Measurements from ENCODE around the gene GAK. TPM values are rescaled to one million over a fixed set of nuclear protein-coding genes. Genes with fewer than 3 reads are reported as not detected.

The GAK gene
- total and polyA plus RNA-seq, 2 experiments from 2014 or later: 59.8 to 144 TPM

DNA sequence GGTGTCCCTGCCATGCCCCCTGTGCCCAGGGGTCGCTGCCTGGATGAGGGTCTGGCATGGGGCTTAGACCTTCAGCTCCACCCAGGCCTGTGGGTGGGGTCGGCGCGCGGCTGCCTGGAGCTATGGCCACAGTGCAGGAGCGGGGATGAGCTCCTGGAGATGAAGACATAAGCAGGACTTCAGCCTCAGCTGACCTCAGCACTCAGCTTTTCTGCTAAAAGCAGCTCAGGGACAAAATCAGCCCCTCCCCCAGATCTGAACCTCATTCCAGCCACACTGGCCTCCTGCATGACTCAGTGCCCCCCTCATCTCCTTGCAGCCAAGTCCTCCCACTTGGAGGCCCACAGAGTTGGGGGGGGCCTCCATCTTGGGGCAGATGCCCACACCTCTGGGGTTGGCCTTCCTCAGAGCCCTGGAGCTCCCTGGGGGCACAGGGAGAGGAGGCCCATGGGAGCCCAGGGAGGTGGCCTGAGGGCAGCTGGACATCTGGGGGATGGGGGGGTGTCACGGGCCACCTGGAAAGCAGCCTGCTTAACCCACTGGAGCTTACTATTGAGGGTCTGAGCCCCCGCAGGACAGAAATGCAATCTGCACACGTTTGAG lies 86.8 kb downstream of the GAK start:
- peak in 1 of 2 donors; percentile 66 for DNase-seq (ENCODE audit: low read depth in 1 of 2, low spot score in 1 of 2)
- TF ChIP-seq, protein P1, sequence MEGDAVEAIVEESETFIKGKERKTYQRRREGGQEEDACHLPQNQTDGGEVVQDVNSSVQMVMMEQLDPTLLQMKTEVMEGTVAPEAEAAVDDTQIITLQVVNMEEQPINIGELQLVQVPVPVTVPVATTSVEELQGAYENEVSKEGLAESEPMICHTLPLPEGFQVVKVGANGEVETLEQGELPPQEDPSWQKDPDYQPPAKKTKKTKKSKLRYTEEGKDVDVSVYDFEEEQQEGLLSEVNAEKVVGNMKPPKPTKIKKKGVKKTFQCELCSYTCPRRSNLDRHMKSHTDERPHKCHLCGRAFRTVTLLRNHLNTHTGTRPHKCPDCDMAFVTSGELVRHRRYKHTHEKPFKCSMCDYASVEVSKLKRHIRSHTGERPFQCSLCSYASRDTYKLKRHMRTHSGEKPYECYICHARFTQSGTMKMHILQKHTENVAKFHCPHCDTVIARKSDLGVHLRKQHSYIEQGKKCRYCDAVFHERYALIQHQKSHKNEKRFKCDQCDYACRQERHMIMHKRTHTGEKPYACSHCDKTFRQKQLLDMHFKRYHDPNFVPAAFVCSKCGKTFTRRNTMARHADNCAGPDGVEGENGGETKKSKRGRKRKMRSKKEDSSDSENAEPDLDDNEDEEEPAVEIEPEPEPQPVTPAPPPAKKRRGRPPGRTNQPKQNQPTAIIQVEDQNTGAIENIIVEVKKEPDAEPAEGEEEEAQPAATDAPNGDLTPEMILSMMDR (IDR thresholded peaks at IDR 0.05; ENCODE audit: low read depth, low read length): no peak
- Histone ChIP-seq H3K4me1 (ENCODE audit: low read depth) (no peaks in the 10 kb centered on the region), H3K4me3 (no peak overlapping the region), H3K27ac (no peak overlapping the region), H3K9me3 (ENCODE audit: low read depth) (no peaks in the 10 kb centered on the region), H3K36me3 (no peaks in the 10 kb centered on the region), H3K27me3 (no peaks in the 10 kb centered on the region)

DNA sequence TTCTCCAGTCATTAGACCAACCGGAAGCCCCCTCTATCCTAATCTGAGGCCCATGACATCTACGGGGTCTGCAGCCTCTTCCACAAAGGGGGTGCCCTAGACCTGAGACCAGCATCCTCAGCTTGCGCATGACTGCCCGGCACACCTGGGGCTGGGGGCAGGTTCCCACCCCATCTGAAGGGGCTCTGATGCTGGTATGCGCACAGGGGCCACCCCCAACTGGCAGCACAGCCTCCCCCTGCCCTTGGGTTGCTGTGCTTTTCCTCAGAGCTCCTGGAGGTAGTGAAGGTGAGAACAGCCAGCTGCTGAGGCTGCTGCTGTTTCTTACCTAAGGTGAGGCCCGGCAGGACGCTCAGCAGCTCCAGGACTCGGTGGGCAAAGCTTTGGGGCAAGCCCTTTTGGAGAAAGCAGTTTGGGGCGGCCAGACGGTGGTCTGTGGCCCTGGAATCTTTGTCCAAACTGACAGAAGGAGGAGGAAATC lies 87.3 kb downstream of the GAK start:
- Histone ChIP-seq H3K36me3 (no peaks in the 10 kb centered on the region), H3K9me3 (ENCODE audit: low read depth) (no peaks in the 10 kb centered on the region), H3K27ac (no peak overlapping the region), H3K4me3 (no peak overlapping the region), H3K4me1 (ENCODE audit: low read depth) (no peaks in the 10 kb centered on the region), H3K27me3 (no peaks in the 10 kb centered on the region)
- no peak for DNase-seq (ENCODE audit: low read depth in 1 of 2, low spot score in 1 of 2)
- TF ChIP-seq, protein P1 (IDR thresholded peaks at IDR 0.05; ENCODE audit: low read depth, low read length): no peak

DNA sequence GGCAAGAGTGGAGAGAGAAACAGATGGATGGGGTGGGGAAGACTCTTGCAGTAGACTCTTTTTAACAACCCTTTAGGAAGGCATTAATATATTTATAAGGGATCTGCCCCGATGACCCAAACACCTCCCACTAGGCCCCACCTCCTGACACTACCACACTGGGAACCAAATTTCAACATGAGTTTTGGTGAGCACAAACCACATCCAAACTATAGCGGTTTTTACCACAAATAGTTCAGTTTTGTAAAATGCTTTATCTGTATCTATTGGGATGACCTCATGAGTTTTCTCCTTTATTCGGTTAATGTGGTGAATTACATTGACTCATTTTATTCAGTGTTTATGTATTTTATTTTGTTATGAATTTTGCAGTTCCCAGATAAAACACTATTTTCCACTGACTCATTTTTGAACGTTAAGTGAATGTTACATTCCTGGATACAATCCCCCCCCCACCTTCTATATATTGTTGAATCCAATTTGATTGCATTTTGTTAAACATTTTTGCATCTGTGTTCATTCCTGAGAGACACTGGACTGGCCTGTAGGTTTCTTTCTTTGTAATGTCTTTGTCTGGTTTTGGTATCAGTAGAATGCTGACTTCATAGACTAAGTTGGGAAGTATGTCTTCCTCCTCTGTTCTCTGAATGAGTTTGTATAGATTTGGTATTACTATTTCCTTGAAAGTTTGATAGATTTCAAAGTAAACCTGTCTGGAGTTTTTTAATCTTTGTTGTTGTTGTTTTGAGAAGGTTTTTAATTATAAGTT lies 92.3 kb downstream of the GAK start:
- Histone ChIP-seq H3K27me3 (no peaks in the 10 kb centered on the region), H3K36me3 (no peaks in the 10 kb centered on the region)
- no peak for DNase-seq (ENCODE audit: low read depth in 1 of 2, low spot score in 1 of 2)

DNA sequence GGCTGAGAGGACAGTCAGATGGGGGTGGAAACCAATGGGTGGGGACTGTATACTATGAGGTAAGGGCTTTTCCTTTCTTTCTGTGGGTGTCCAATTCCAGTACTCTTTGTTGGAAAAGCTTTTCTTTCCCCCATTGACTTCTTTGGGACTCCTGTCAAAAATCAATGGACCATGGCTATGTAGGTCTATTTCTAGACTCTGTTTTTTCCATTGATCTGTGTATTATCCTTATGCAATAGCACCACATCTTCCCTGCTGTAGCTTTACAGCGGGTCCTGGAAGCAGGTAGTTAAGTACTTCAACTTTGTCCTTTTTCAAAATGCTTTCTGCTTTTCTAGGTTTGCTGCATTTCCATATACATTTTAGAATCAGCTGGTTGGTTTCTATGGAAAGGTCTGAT lies 94.3 kb downstream of the GAK start:
- no peaks in the 10 kb centered on the region for H3K27me3 ChIP-seq
- no peaks in the 10 kb centered on the region for H3K4me1 ChIP-seq (ENCODE audit: low read depth)
- no peak overlapping the region for H3K27ac ChIP-seq
- H3K36me3 ChIP-seq: no peaks in the 10 kb centered on the region
- DNase-seq (ENCODE audit: low read depth in 1 of 2, low spot score in 1 of 2): no peak
- H3K4me3 ChIP-seq: no peak overlapping the region
- TF ChIP-seq, protein P1 (IDR thresholded peaks at IDR 0.05; ENCODE audit: low read depth, low read length): no peak
- no peaks in the 10 kb centered on the region for H3K9me3 ChIP-seq (ENCODE audit: low read depth)

More for the DNA sequence above, 92.3 kb downstream of the GAK start:
- Histone ChIP-seq H3K27ac (no peak overlapping the region), H3K9me3 (ENCODE audit: low read depth) (no peaks in the 10 kb centered on the region), H3K4me3 (no peak overlapping the region), H3K4me1 (ENCODE audit: low read depth) (no peaks in the 10 kb centered on the region)
- TF ChIP-seq, protein P1 (IDR thresholded peaks at IDR 0.05; ENCODE audit: low read depth, low read length): no peak

DNA sequence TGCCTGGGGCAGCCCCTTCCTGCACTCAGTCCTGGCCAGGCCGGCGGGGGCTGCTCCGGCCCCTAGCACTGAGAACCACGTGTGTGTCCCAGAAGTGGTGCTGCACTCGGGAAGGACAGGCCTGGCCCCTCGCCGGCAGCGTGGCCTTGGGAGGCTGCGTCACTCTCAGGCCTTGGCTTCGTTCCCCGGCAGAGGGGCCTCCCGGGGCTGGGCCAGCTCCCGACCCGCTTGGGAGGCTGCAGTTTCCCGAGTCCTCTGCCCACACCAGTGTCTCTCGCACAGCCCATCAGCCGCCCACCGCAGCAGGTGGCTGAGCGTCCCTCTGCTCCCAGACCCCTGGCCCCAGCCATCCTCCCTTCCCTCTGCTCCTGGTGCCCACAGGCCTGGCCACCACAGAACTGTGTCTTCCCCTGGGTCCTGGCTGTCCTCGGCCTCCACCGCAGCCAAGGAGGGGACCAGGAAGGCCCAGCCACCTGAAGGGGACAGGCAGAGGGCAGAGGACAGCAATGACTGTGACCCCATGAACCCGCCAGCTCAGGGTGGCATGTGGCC lies 95.3 kb downstream of the GAK start:
- Histone ChIP-seq H3K27me3 (no peaks in the 10 kb centered on the region), H3K4me3 (no peak overlapping the region), H3K4me1 (ENCODE audit: low read depth) (no peaks in the 10 kb centered on the region), H3K9me3 (ENCODE audit: low read depth) (no peaks in the 10 kb centered on the region), H3K27ac (no peak overlapping the region), H3K36me3 (no peaks in the 10 kb centered on the region)
- no peak for DNase-seq (ENCODE audit: low read depth in 1 of 2, low spot score in 1 of 2)
- TF ChIP-seq, protein P1 (IDR thresholded peaks at IDR 0.05; ENCODE audit: low read depth, low read length): no peak

Data from cardiac muscle cell (in vitro differentiated cells and primary cell).